GM23248 (cell line): ENCODE measurements around the gene CFAP157. TPM values are rescaled to one million over a fixed set of nuclear protein-coding genes. Genes with fewer than 3 reads are reported as not detected.

Experiments
- DNase-seq: peaks from one replicate; pipeline ENCODE4 v3.0.0-alpha.2; 2015
- H2AFZ ChIP-seq: fragments of 200-600 bp; sonication (generic); 2 replicates; pipeline ENCODE4 v1.6.1; 2016; ENCODE audit warnings: antibody characterized with exemption
- H3F3A ChIP-seq: fragments of 200-600 bp; sonication (generic); 2 replicates; pipeline ENCODE4 v1.6.1; 2016; ENCODE audit warnings: mild to moderate bottlenecking, antibody characterized with exemption, mixed run types; ENCODE audit not compliant: insufficient read depth
- H3K27ac ChIP-seq: fragments of 200-600 bp; sonication (generic); 2 replicates; pipeline ENCODE4 v1.5.1; 2016; ENCODE audit warnings: mild to moderate bottlenecking
- H3K27me3 ChIP-seq: fragments of 200-600 bp; sonication (generic); replicated peaks from 2 replicates; pipeline ENCODE4 v1.6.1; 2016; ENCODE audit warnings: mild to moderate bottlenecking; ENCODE audit not compliant: insufficient read depth
- H3K36me3 ChIP-seq: fragments of 200-600 bp; sonication (generic); 2 replicates; pipeline ENCODE4 v1.6.1; 2016; ENCODE audit warnings: low read depth, mild to moderate bottlenecking
- H3K4me1 ChIP-seq: fragments of 200-600 bp; sonication (generic); 2 replicates; pipeline ENCODE4 v1.6.1; 2016; ENCODE audit warnings: mild to moderate bottlenecking; ENCODE audit not compliant: insufficient read depth
- H3K4me2 ChIP-seq: fragments of 200-600 bp; sonication (generic); one replicate; pipeline ENCODE4 v1.6.1; 2016; ENCODE audit warnings: mild to moderate bottlenecking; ENCODE audit not compliant: unreplicated experiment
- H3K4me3 ChIP-seq: fragments of 200-600 bp; sonication (generic); 2 replicates; pipeline ENCODE4 v1.5.1; 2016; ENCODE audit warnings: mild to moderate bottlenecking
- H3K79me2 ChIP-seq: fragments of 200-600 bp; sonication (generic); 2 replicates; pipeline ENCODE4 v1.6.1; 2016; ENCODE audit warnings: mild to moderate bottlenecking; ENCODE audit not compliant: insufficient read depth
- H3K9ac ChIP-seq: fragments of 200-600 bp; sonication (generic); 2 replicates; pipeline ENCODE4 v1.6.1; 2016; ENCODE audit warnings: mild to moderate bottlenecking
- H3K9me2 ChIP-seq: fragments of 200-600 bp; sonication (generic); 2 replicates; pipeline ENCODE4 v1.6.1; 2016; ENCODE audit warnings: mixed run types, mild to moderate bottlenecking, moderate library complexity; ENCODE audit not compliant: insufficient read depth
- H3K9me3 ChIP-seq: fragments of 200-600 bp; sonication (generic); one replicate; pipeline ENCODE4 v1.6.1; 2017; ENCODE audit warnings: low read depth
- H4K20me1 ChIP-seq: fragments of 200-600 bp; sonication (generic); 2 replicates; pipeline ENCODE4 v1.6.0; 2016; ENCODE audit not compliant: insufficient read depth
- EZH2 ChIP-seq: fragments of 200-600 bp; sonication (generic); IDR thresholded peaks from 2 replicates; pipeline ENCODE4 v1.6.1; 2018; ENCODE audit warnings: antibody characterized with exemption, mild to moderate bottlenecking; ENCODE audit not compliant: insufficient read depth, poor library complexity, severe bottlenecking
- EZH2phosphoT487 ChIP-seq: fragments of 200-600 bp; sonication (generic); IDR thresholded peaks from 2 replicates; pipeline ENCODE4 v1.6.1; 2018; ENCODE audit warnings: antibody characterized with exemption, moderate library complexity, mild to moderate bottlenecking, low read depth; ENCODE audit not compliant: insufficient read depth
- WGBS, 2 experiments: methylation state at CpG; one replicate each; pipeline ENCODE4 v1.1.6; 2015 to 2017; ENCODE audit warnings: low lambda C conversion rate in 2 of 2, low coverage in 1 of 2; ENCODE audit errors: missing lambda C conversion rate in 2 of 2; 5-methylcytosine and 5-hydroxymethylcytosine counted together
- in situ Hi-C: fragments of 300-500 bp; cut with MboI; formaldehyde crosslinking; loops from 2 replicates; pipeline ENCODE4 v1.15.0; 2020
- polyA plus RNA-seq: library from polyadenylated mRNA; unstranded; fragments of >200 nt; fragmentation: Nextera tagmentation; extraction: Ambion mirVana; gene quantifications from 2 replicates; pipeline ENCODE4 v1.2.1, GENCODE V29; 2016
- total RNA-seq: library from RNA; depleted of rRNA; stranded (reverse); fragments of >200 nt; shearing (Covaris generic); gene quantifications from 2 replicates; pipeline ENCODE4 v1.2.3, GENCODE V29; 2014

The CFAP157 gene
- total and polyA plus RNA-seq, 2 experiments from 2014 or later, result 0.55 TPM; not detected in 1

DNA sequence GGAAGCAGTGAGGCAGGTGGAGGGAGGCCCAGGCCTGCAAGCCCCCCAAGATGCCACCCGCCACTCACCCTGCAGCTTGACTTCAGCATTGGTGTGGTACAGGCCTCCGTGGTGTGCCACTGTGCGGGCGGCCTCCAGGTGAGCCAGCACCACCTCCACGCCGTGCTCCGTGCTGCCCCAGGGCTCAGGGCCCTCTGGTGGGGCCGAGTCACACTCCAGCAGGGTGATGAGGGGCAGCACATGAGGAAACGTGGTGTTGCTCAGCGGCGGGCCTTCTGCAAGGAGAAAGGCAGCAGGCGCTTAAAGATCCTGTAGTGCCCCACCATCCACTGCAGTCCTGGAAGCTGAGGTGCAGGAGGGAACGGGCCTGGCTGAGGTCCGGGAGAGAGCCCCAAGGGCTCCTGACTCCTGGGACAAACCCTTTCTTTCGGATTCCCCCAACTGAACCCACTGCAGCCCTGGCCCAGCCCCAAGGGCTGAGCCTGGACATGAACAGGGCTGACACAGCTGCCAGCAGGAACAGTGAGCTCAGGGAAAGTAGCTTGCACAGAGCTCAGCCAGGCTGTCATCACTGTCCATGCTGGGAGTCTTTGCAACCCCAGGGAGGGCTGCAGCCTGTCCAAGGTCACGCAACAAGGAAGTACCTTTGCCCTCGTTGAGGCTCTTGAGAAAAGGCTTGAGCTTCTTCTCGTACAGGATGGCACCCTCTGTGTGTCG lies 33.0 kb downstream of the CFAP157 start:
- H3K4me1 ChIP-seq, result peaks cover 10% of the 10 kb centered on the region
- no peak for TF ChIP-seq EZH2phosphoT487
- TF ChIP-seq EZH2, result no peak
- H3K79me2 ChIP-seq, result no peaks in the 10 kb centered on the region
- peaks cover 15% of the 10 kb centered on the region; the same call in 1 of the 2 replicates for H3F3A ChIP-seq
- no peaks in the 10 kb centered on the region for H3K36me3 ChIP-seq
- peak overlapping the region; percentile 86 for H3K27ac ChIP-seq
- H4K20me1 ChIP-seq, result no peaks in the 10 kb centered on the region
- peak overlapping the region; percentile 36 for H3K4me2 ChIP-seq
- no peaks in the 10 kb centered on the region for H3K9me2 ChIP-seq
- H3K4me3 ChIP-seq, result 0 out of 2 replicates have a peak overlapping the region, but pooled peaks have one; percentile 3
- peak; percentile 38 for DNase-seq
- 71 to 73% methylated on average over 19 of the region's 19 CpGs for whole genome bisulfite sequencing, 2 experiments
- no peaks in the 10 kb centered on the region for H3K9me3 ChIP-seq
- H2AFZ ChIP-seq, result no peak overlapping the region
- in situ Hi-C loops, result loop anchor here (10.0 kb wide), 1 partner anchor 145 kb away; no protein-coding TSS in a partner anchor
- no peaks in the 10 kb centered on the region for H3K27me3 ChIP-seq
- H3K9ac ChIP-seq, result peak overlapping the region; percentile 67

DNA sequence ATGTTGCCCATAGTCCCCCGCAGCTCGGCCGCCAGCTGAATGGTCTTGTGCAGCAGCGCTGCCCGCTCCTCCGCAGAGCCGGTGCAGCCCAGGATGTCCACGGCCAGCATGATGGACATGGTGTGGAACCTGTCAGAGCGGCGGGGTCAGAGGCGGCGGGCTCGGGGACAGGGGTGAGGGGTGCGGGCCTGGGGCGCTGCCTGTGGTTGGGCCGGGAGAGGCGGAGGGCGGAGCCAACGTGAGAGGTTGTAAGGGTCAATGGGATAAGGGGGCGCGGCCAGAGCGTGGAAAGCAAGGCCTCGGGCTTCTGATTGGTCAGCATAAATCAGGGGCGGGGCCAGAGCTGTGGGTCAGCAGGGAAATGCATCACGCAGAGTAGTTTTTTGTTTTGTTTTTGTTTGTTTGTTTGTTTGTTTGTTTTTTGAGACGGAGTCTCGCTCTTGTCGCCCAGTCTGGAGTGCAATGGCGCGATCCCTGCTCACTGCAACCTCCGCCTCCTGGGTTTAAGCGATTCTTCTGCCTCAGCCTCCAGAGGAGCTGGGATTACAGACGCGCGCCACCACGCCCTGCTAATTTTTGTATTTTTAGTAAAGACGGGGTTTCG lies 35.1 kb downstream of the CFAP157 start:
- peak overlapping the region; percentile 52 for H2AFZ ChIP-seq
- in situ Hi-C loops, result no loop called here
- H3K4me3 ChIP-seq, result peak overlapping the region; percentile 51
- no peaks in the 10 kb centered on the region for H4K20me1 ChIP-seq
- TF ChIP-seq EZH2, result no peak
- no peak for TF ChIP-seq EZH2phosphoT487
- peak overlapping the region; percentile 33; the same call in 1 of the 2 replicates for H3K27ac ChIP-seq
- peaks cover 15% of the 10 kb centered on the region; the same call in 1 of the 2 replicates for H3F3A ChIP-seq
- peak overlapping the region; percentile 49 for H3K9ac ChIP-seq
- peaks cover 7% of the 10 kb centered on the region for H3K4me1 ChIP-seq
- H3K79me2 ChIP-seq, result no peaks in the 10 kb centered on the region
- no peaks in the 10 kb centered on the region for H3K36me3 ChIP-seq
- H3K9me3 ChIP-seq, result no peaks in the 10 kb centered on the region
- no peaks in the 10 kb centered on the region; the same call in 1 of the 2 replicates for H3K27me3 ChIP-seq
- peak overlapping the region; percentile 30 for H3K4me2 ChIP-seq
- DNase-seq, result peak; percentile 54
- no peaks in the 10 kb centered on the region for H3K9me2 ChIP-seq
- WGBS, 2 experiments, result 36 to 56% methylated on average over 33 to 38 of the region's 38 CpGs

DNA sequence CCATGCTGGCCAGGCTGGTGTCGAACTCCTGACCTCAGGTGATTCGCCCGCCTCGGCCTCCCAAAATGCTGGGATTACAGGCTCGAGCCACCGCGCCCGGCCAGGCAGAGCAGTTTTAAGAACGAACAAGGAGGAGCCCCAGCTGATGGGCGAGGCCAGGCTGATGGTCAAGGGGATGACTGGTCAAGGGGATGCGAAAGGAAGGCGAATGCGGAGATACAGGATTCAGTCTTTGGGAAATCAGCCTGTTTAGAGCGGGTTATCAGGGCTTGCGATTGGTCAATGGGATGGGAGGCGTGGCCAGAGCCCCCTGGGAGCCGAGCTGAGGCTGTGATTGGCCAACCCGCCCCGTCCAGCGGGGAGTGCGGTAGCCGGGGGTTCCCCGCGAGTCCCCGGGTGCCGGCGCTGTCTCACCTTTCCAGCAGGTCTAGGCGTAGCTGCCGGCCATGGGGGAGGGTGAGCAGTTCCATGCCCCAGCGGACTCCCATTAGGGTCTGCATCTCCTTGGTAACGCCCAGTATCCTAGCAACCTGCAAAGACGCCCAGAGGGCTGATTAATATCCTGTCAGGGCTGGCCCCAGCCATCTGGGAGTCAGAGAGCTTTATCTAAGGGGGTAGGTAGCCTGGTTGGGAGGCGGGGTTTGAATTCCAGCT lies 35.8 kb downstream of the CFAP157 start:
- peak; percentile 78 for DNase-seq
- H3K27ac ChIP-seq, result peak overlapping the region; percentile 33; the same call in 1 of the 2 replicates
- 7 to 11% methylated on average over 32 to 33 of the region's 33 CpGs for WGBS, 2 experiments
- in situ Hi-C loops, result no loop called here
- peak overlapping the region; percentile 51 for H3K4me3 ChIP-seq
- no peaks in the 10 kb centered on the region for H3K36me3 ChIP-seq
- H3K9me2 ChIP-seq, result no peaks in the 10 kb centered on the region
- no peaks in the 10 kb centered on the region for H3K9me3 ChIP-seq
- H3F3A ChIP-seq, result peaks cover 15% of the 10 kb centered on the region; the same call in 1 of the 2 replicates
- peak overlapping the region; percentile 30 for H3K4me2 ChIP-seq
- no peaks in the 10 kb centered on the region for H4K20me1 ChIP-seq
- H2AFZ ChIP-seq, result peak overlapping the region; percentile 52
- no peaks in the 10 kb centered on the region for H3K79me2 ChIP-seq
- H3K4me1 ChIP-seq, result peaks cover 7% of the 10 kb centered on the region
- peak overlapping the region; percentile 49 for H3K9ac ChIP-seq
- H3K27me3 ChIP-seq, result no peaks in the 10 kb centered on the region; the same call in 1 of the 2 replicates
- TF ChIP-seq EZH2 (no peak), EZH2phosphoT487 (no peak)

DNA sequence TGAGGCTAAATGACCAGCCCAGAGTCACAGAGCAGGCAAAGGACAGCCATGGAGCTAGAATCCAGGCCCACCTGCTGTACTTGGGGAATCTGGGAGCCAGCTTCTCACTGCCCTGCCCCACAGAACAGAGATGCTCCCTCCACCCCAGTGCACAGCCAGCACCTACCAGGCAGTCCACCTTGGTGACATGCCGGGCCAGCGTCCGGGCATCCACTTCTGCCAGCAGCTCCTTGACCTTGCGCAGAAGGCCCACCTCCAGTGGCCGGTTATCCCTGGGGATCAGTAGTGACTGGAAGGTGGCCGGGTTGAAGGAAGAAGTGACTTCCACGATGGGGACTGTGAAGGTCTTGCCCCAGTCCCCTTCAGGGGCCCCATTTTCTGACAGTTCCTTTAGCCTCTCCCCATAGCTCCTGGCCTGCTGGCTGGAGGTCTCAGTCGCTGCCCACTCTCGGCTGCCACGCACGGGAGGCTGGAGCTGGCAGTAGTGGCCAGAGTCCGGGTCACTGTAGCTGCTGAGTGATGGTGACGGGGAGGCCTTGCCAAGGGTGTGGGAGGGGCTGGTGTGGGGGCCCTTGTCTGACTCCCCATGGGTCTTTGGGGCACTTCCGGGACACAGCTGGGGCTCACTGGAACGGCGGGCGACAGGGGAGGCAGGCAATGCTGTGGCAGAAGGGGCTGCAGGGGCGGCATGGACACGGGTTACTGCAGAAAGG lies 37.8 kb downstream of the CFAP157 start:
- Histone ChIP-seq H3K4me1 (peaks cover 7% of the 10 kb centered on the region), H3K4me3 (no peak overlapping the region), H4K20me1 (no peaks in the 10 kb centered on the region), H3F3A (peaks cover 15% of the 10 kb centered on the region; the same call in 1 of the 2 replicates), H3K79me2 (no peaks in the 10 kb centered on the region), H3K9me2 (no peaks in the 10 kb centered on the region), H3K36me3 (no peaks in the 10 kb centered on the region), H3K27me3 (no peaks in the 10 kb centered on the region; the same call in 1 of the 2 replicates), H3K9me3 (no peaks in the 10 kb centered on the region), H2AFZ (no peak overlapping the region), H3K9ac (no peak overlapping the region), H3K4me2 (no peak overlapping the region), H3K27ac (no peak overlapping the region)
- DNase-seq, result no peak
- in situ Hi-C loops, result no loop called here
- WGBS, 2 experiments, result 87 to 88% methylated on average over 13 to 16 of the region's 19 CpGs
- TF ChIP-seq EZH2 (no peak), EZH2phosphoT487 (no peak)
